DMS79 (cell line): ENCODE measurements around the gene CORT.

Experiments
- DNase-seq: peaks from one replicate; lab custom pipeline; 2025; lab: John Stamatoyannopoulos, UW

The CORT gene

GRCh38 chr1:10474613-10475507, 25.0 kb downstream of the CORT start, which contains the start of gene PEX14:
Gene PEX14, plus strand, starts transcription at chr1:10474950. Its CDS starts 17 bp downstream, at chr1:10474967.
- peak; percentile 83 for DNase-seq

GRCh38 chr1:10475510-10475909, 25.7 kb downstream of the CORT start:
- no peak for DNase-seq

- DNase-seq, result no peak
Observed at GRCh38 chr1:10479296-10479695, 29.5 kb downstream of the CORT start.

DNA sequence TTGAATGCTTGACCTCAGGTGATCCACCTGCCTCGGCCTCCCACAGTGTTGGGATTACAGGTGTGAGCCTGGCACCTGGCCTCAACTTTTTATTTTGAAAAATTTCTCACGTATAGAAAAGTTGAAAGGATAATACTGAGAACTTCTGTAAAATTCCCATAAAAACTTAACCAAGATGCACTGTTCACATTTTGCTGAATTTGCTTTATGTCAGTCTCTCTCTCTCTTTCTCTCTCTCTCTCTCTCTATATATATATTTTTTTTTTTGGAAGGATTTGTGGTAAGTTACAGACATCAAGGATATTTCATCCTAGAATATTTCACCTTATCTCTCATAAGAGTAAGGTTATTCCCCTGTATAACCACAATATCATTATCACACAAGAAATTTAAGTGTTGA, 30.8 kb downstream of the CORT start:
- no peak for DNase-seq

DNA sequence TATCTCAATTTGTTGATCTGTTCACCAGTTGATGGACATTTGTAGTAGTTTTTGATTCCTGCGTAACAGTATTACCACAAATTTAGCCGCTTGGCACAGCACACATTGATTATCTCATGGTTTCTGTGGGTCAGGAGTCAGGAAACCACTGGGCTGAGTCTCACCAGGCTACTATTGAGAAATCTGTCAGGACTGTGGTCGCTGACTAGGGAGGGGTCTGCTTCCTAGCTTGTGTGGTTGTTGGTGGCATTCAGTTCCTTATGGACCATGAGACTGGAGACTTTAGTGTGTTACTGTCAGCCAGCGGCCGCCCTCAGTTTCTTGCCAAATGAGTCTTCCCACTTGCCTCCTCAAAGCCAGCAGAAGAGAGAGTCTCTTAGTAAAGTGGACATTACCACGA, 34.7 kb downstream of the CORT start:
- no peak for DNase-seq

DNA sequence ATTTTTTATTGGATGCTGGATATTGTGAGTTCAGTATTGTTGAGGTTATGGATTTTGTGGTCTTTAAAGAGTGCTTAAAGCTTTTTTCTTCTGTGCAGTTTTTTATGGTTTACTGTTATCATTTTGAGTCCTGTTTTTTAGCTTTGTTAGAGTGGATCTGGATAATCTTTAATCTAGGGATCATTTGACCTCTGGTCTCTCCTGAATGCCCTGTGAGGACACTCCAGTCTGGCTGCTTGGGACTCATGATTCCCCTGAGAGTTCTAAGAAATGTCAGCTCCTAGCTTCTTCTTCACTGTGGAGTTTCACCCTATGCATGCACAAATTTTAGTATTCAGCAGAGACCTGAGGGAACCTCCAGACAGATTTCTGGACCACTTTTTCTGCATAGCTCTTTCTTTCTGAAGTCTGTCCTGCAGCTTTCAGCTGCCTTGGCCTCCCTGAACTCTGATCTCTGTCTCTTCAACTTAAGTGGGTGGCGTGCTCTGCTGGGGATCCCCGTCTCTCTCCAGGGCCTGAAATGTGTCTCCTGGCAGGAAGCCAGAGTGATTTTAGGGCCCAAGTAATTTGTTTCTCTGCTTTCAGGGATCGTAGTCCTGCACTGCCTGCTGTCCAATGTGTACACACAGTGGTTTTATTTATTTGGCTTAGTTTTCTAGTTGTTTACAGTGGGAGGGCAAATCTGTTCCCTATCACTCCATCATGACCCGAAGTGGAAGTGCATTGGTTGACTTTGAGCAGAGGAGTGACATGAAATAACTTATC, 39.6 kb downstream of the CORT start:
- DNase-seq, result peak; percentile 66

DNA sequence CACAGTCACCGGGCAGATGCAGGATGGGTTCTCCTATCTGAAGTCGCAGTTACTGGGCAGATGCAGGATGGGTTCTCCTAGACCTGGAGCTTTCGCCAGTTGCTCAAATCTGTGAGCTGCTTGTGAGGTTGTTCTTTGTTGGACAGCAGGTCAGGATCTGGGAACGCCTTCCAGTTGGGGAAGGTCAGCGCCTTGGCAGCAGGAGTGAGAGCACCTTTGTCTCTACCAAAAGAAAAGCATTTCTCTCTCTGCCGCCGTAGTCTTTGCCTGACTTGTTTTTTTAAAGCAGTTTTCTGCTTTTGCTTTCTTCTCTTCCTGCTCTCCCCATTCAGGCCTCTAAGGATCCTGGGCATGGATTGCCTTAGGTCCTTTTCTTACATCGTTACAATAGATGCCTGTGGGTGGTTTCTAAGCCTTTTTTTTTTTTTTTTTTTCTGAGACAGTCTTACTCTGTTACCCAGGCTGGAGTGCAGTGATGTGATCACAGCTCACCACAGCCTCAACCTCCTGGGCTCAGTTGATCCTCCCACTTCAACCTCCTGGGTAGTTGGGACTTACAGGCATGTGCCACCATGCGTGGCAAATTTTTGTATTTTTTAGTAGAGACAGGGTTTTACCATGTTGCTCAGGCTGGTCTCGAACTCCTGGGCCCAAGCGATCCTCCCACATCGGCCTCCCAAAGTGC, 40.6 kb downstream of the CORT start:
- DNase-seq, result no peak

DNA sequence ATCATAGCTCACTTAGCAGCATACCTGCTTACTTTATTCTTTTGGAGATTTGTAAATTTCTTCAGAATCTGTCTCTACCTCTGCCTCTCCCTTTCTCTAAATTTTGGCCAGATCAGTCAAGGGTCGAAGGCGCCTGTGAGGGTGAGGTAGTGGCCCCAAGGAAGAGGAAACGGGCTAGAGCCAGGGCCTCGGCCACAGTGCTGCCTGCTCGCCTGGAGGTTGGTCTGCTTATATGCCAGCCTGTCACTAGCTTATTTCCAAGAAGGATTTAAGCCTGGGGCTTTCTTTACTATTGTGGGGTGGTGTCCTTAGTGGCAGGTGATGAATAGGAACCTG, 44.6 kb downstream of the CORT start:
- no peak for DNase-seq

GRCh38 chr1:10494754-10495474, 45.1 kb downstream of the CORT start:
- peak; percentile 79 for DNase-seq

GRCh38 chr1:10495475-10495817, 45.6 kb downstream of the CORT start:
- no peak for DNase-seq

DNA sequence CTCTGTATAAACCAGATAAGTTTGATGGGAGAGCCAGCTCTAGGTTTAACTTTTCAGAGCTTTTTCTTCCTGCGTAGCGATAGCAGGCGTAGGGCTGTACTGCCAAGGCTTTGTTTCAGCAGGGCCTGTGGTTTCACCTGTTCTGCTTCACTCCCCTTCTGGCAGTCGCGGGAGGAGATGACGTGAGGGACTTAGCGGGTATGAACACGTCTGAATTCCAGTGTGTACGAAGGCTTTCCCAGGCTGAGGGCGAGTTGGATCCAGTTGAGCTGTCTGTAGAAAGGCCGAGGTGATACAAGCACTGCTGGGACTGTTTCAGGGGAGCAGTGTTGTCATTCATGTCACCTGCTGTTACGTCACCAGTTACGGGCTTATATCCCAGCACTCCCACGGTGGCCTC, 46.1 kb downstream of the CORT start:
- DNase-seq, result peak; percentile 84

DNA sequence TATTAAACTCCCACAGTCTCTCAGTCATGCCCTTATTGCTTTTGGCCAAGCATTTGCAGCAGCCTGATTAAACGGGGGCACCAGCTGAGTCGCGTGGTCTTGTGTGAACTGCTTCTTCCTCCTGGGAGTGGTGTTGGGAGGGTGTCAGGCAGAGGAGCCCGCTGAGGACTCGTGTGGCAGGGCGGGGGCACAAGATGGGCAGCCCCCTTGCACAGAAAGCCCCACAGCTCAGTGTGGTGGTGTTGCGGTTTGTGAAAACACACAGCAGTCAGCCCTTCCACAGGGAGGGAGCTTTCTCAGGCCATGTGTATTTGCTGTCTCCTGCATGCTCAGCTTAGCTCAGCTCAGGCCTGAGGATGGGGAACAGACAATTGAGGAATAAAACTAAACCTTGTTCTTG, 47.3 kb downstream of the CORT start:
- no peak for DNase-seq

DNA sequence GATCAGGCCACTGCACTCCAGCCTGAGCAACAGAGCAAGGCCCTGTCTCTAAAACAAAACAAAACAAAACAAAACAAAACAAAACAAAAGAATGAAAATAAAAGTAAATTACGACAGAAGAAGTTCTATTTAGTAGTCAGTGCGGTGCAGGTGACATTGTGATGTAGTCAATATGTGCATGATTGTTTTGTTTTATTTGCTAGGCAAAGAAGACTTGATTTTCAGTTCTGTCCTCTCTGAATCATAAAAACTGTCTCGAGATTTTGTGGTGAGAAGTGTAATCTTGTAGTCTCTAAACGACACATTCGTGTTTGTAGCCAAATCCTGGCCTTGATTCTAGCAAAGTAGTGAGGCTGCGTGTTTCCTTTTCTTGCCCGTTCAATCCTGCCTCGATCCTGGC, 48.4 kb downstream of the CORT start:
- no peak for DNase-seq
